ENCODE measurements around the gene CALHM2.

The CALHM2 gene

DNA sequence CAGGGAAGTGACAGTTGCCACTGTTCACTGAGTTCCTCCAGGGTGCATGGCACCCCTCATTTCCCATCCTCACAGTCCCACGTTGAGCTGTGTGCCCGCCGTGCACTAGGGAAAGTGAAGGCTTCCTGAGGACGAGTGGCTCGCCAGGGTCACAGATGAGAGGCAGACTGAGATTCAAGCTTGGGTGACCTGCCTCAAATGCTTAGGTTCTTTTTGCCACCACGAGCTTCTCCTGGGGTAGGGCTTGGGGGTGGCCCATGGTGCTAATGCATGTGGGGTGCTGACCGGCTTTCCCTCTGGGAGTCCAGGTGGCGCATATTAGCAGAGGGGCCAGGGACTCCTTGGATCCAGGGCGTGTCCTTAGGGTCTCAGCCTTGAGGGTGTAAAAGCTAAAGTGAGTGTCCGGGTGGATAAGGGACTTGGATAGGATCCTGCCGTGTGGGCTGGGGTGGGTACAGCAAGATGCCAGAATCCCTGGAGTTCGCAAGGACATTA lies 1.9 kb downstream of the CALHM2 start:
- DNase-seq (ENCODE audit: low read depth): no peak
- H3K4me3 ChIP-seq (ENCODE audit: low read length): no peak overlapping the region
- TF ChIP-seq, protein P1, sequence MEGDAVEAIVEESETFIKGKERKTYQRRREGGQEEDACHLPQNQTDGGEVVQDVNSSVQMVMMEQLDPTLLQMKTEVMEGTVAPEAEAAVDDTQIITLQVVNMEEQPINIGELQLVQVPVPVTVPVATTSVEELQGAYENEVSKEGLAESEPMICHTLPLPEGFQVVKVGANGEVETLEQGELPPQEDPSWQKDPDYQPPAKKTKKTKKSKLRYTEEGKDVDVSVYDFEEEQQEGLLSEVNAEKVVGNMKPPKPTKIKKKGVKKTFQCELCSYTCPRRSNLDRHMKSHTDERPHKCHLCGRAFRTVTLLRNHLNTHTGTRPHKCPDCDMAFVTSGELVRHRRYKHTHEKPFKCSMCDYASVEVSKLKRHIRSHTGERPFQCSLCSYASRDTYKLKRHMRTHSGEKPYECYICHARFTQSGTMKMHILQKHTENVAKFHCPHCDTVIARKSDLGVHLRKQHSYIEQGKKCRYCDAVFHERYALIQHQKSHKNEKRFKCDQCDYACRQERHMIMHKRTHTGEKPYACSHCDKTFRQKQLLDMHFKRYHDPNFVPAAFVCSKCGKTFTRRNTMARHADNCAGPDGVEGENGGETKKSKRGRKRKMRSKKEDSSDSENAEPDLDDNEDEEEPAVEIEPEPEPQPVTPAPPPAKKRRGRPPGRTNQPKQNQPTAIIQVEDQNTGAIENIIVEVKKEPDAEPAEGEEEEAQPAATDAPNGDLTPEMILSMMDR (IDR thresholded peaks at IDR 0.05; ENCODE audit: insufficient read depth, low read depth, low read length, missing control alignments): no peak

DNA sequence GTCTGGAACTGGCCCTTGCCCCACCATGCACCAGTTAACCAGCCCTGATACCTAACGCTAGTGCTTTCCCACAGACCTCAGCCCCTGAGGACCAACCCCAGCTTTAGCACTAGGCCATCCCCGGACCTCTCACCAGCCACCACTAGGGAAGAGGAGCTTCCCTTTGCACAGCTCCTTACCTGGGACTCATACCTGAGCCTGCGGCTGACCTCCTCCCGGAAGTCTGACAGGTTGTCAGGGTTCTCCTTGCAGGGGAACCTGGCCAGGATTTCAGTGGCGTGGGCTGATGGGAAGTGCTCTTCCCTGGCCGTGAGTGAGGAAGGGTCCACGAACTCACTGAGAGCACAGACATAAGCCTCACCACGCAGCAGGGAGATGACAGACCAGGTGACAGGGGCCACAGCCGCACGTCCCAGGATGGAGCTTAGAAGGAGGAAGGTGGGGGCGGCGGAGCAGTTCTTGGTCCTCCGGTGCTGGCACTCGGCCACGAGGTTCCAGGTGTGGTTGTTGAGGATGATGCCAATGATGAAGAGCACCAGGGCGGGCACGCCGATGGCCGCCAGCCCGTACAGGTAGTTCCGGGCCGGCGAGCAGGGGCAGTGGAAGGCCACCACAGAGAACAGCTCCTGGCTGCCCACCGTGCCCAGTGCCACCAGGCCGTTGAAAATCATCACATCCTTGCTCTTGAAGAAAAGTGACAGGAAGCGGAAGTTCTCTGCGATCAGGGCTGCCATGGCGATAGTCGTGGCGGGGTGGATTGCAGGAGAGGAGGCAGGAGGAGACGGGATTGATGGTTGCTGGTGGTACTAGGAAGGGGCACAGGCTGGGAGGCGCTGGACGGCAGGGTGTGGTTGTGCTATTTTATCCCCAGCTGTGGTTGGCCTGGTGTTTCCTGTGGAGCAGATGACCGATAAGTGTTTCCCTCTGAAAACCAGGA lies 2.7 kb downstream of the CALHM2 start:
- no peak overlapping the region for H3K4me3 ChIP-seq (ENCODE audit: low read length)
- DNase-seq (ENCODE audit: low read depth): no peak
- TF ChIP-seq, protein P1 (IDR thresholded peaks at IDR 0.05; ENCODE audit: insufficient read depth, low read depth, low read length, missing control alignments): no peak

DNA sequence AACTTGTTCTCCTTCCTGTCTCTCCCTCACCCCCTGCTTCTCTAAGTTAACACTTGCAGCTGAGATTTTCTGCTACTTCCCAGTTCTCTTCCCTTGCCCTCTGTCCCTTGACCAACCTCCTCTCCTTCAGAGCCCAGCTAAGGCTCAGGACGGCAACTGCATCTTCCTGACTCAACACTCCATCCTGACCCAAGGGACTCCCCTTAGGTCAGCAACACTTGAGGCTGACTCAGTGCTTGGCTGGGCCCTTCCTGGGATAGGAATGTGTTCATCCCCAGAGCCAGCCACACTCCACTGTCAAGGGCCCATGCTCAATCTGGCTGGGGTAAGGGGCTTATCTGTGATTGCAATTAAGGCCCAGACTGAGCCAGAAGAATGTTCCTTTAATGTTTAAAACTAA lies 3.4 kb downstream of the CALHM2 start:
- no peak overlapping the region for H3K4me3 ChIP-seq (ENCODE audit: low read length)
- DNase-seq (ENCODE audit: low read depth): peak; percentile 75
- TF ChIP-seq, protein P1 (IDR thresholded peaks at IDR 0.05; ENCODE audit: insufficient read depth, low read depth, low read length, missing control alignments): no peak

DNA sequence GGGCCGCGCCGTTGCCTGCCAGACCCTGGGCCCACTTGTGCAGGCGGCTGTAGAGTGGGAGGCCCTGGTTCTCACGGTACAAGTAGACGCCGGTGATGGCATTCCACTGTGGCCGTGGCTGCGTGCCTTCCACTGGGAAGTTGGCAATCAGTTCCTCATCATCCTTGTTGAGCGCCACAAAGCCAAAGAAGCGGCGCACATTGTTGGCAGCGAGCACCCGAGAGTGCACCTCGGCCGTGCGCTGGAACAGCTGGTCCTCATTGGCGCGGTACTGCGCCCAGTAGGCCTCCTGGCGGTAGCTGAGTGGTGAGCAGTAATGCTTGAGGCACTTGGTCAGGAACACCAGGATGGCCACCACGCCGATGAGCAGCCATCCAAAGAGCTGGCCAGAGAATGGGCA lies 5.0 kb downstream of the CALHM2 start:
- DNase-seq (ENCODE audit: low read depth): no peak
- H3K4me3 ChIP-seq (ENCODE audit: low read length): no peak overlapping the region
- TF ChIP-seq, protein P1 (IDR thresholded peaks at IDR 0.05; ENCODE audit: insufficient read depth, low read depth, low read length, missing control alignments): no peak

DNA sequence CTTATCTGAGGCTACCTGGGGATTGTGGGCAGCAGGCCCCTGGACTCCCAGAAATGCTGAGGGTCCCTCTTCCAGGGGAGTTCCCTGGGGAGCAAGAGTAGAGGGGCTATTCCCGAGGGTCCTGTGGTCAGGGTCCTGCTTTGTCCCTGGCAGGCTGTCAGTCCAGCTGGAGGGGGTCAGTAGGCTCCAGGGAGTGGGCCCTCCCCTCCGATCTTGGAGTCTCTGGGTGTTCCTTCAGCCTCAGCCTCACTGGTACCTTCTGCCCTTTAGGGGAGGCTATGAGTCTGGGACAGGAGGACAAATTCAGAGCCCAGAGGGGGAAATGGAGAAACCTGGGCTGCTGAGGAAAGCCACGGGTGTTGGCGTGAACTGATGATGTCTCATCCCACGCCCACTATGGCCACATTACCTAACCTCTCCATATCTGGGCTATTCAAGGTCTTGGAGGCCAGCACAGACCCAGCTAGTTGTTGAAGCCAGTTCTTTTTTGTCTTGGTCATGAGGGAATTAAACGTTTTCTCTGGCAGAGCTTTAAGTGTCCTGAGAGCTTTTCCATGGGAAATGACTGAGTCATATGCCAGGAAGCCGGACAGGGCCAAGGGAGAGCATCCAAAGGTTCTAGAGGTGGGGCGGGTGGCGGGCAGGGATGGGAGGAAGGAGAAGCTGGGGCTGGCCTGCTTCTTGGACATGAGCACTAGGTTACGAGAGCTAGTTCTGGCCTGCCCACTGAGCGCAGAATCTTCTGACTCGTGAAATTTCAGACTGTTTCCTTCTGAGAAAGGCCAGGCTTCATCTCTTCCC lies 6.2 kb downstream of the CALHM2 start:
- no peak overlapping the region for H3K4me3 ChIP-seq (ENCODE audit: low read length)
- TF ChIP-seq, protein P1 (IDR thresholded peaks at IDR 0.05; ENCODE audit: insufficient read depth, low read depth, low read length, missing control alignments): no peak
- DNase-seq (ENCODE audit: low read depth): no peak

DNA sequence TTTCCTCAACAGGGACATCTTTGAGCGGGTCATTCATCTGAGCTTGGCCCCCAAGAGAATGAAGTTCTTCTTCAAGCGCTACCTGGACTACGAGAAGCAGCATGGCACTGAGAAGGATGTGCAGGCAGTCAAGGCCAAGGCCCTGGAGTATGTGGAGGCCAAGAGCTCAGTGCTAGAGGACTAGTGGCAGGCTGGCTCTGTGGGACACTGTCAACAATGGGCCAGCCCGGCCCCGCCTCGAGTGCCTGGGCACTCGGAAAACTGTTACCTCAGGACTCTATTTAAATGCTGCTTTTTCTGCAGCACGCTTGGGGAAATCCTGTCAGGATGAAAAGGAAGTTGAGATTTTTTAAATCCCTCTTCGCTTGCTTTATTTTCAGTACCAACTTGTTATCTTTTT lies 6.8 kb downstream of the CALHM2 start:
- H3K4me3 ChIP-seq (ENCODE audit: low read length): no peak overlapping the region
- TF ChIP-seq, protein P1 (IDR thresholded peaks at IDR 0.05; ENCODE audit: insufficient read depth, low read depth, low read length, missing control alignments): no peak
- no peak for DNase-seq (ENCODE audit: low read depth)

All from epithelial cell of esophagus (primary cell).